HepG2 (cell line): ENCODE measurements around the gene ST3GAL2. TPM values are rescaled to one million over a fixed set of nuclear protein-coding genes. Genes with fewer than 3 reads are reported as not detected.

ENCODE experiments used
- AHR ChIP-seq: IDR thresholded peaks from 2 replicates; pipeline ENCODE4 v1.6.1; 2018; ENCODE audit warnings: missing genetic modification reagents, missing compliant biosample characterization
- CHD2 ChIP-seq: IDR thresholded peaks from 2 replicates; pipeline ENCODE4 v1.6.1; 2011; ENCODE audit warnings: low read depth, low read length, improper control_type of control experiment
- GATAD2A ChIP-seq: IDR thresholded peaks from 2 replicates; pipeline ENCODE4 v1.6.1; 2016
- HMG20A ChIP-seq: IDR thresholded peaks from 2 replicates; pipeline ENCODE4 v1.6.1; 2016; ENCODE audit warnings: borderline replicate concordance
- HNRNPLL ChIP-seq: fragments of 200-400 bp; formaldehyde crosslinking; IDR thresholded peaks from 2 replicates; pipeline ENCODE4 v1.6.1; 2017; ENCODE audit warnings: mild to moderate bottlenecking, low read depth, low read length; ENCODE audit not compliant: poor library complexity, severe bottlenecking
- IKZF1 ChIP-seq: fragments of 450-650 bp; IDR thresholded peaks from 2 replicates; pipeline ENCODE4 v1.7.1; 2016
- KDM5B ChIP-seq: sonication (generic); formaldehyde crosslinking; IDR thresholded peaks from 2 replicates; pipeline ENCODE4 v1.4.0; 2020; ENCODE audit warnings: missing genetic modification reagents, mild to moderate bottlenecking, borderline replicate concordance
- MIXL1 ChIP-seq: IDR thresholded peaks from 2 replicates; pipeline ENCODE4 v1.6.1; 2016
- MTA1 ChIP-seq: sonication (generic); formaldehyde crosslinking; IDR thresholded peaks from 2 replicates; pipeline ENCODE4 v1.4.0; 2020; ENCODE audit warnings: missing genetic modification reagents, mild to moderate bottlenecking, borderline replicate concordance
- MTA3 ChIP-seq: sonication (generic); formaldehyde crosslinking; IDR thresholded peaks from 2 replicates; pipeline ENCODE4 v1.4.0; 2020; ENCODE audit warnings: missing genetic modification reagents
- NCOA1 ChIP-seq: sonication (generic); formaldehyde crosslinking; IDR thresholded peaks from 2 replicates; pipeline ENCODE4 v1.9.0; 2021; ENCODE audit warnings: missing genetic modification reagents
- PAF1 ChIP-seq: IDR thresholded peaks from 2 replicates; pipeline ENCODE4 v1.6.1; 2016; ENCODE audit warnings: missing genetic modification reagents, missing compliant biosample characterization
- ZBTB3 ChIP-seq: sonication (generic); formaldehyde crosslinking; IDR thresholded peaks from 2 replicates; pipeline ENCODE4 v1.4.0; 2020; ENCODE audit warnings: low read depth, mild to moderate bottlenecking, moderate library complexity, missing genetic modification reagents, borderline replicate concordance
- ZBTB7B ChIP-seq: sonication (generic); formaldehyde crosslinking; IDR thresholded peaks from 2 replicates; pipeline ENCODE4 v1.4.0; 2020; ENCODE audit warnings: missing genetic modification reagents
- ZC3H4 ChIP-seq: sonication (generic); formaldehyde crosslinking; IDR thresholded peaks from 2 replicates; pipeline ENCODE4 v1.4.0; 2020; ENCODE audit warnings: missing genetic modification reagents, borderline replicate concordance
- ZMYM4 ChIP-seq: sonication (generic); formaldehyde crosslinking; IDR thresholded peaks from 2 replicates; pipeline ENCODE4 v1.8.1; 2023; ENCODE audit warnings: mild to moderate bottlenecking, missing genetic modification reagents
- ZNF12 ChIP-seq: sonication (generic); formaldehyde crosslinking; IDR thresholded peaks from 2 replicates; pipeline ENCODE4 v1.5.0; 2020; ENCODE audit warnings: missing genetic modification reagents
- ZNF235 ChIP-seq: sonication (generic); formaldehyde crosslinking; IDR thresholded peaks from 2 replicates; pipeline ENCODE4 v1.8.1; 2023; ENCODE audit warnings: mild to moderate bottlenecking, missing genetic modification reagents, borderline replicate concordance
- ZNF256 ChIP-seq: sonication (generic); formaldehyde crosslinking; conservative IDR thresholded peaks from 2 replicates; pipeline ENCODE4 v1.4.0; 2020; ENCODE audit warnings: missing genetic modification reagents
- ZNF329 ChIP-seq: sonication (generic); formaldehyde crosslinking; IDR thresholded peaks from 2 replicates; pipeline ENCODE4 v1.9.0; 2021; ENCODE audit warnings: low read depth, mild to moderate bottlenecking, missing genetic modification reagents
- ZNF550 ChIP-seq: sonication (generic); formaldehyde crosslinking; IDR thresholded peaks from 2 replicates; pipeline ENCODE4 v1.4.0; 2020; ENCODE audit warnings: mild to moderate bottlenecking, missing genetic modification reagents, borderline replicate concordance
- ZNF567 ChIP-seq: sonication (generic); formaldehyde crosslinking; IDR thresholded peaks from 2 replicates; pipeline ENCODE4 v1.8.1; 2023; ENCODE audit warnings: mild to moderate bottlenecking, missing genetic modification reagents, borderline replicate concordance
- ZNF782 ChIP-seq: sonication (generic); formaldehyde crosslinking; IDR thresholded peaks from 2 replicates; pipeline ENCODE4 v1.4.0; 2020; ENCODE audit warnings: missing genetic modification reagents, mild to moderate bottlenecking, borderline replicate concordance
- ZSCAN22 ChIP-seq: sonication (generic); formaldehyde crosslinking; IDR thresholded peaks from 2 replicates; pipeline ENCODE4 v1.4.0; 2020; ENCODE audit warnings: mild to moderate bottlenecking, missing genetic modification reagents
- polyA plus RNA-seq, 8 experiments: library from polyadenylated mRNA; depleted of rRNA in 3 of 8; stranded (reverse) in 7 of 8; unstranded in 1 of 8; fragments of >200 nt; fragmentation: Illumina TruSeq in 4 of 8; extraction: Trizol in 4 of 8; gene quantifications; 2 replicates each; pipeline versions ENCODE4 v1.2.1 to v1.2.3, GENCODE V29; 2011 to 2016; ENCODE audit warnings: low read depth in 4 of 8, missing spikeins in 1 of 8, mixed read lengths in 1 of 8; ENCODE audit not compliant: insufficient read depth in 1 of 8
- total RNA-seq, 5 experiments: library from RNA; depleted of rRNA; stranded (reverse); fragments of >200 nt; fragmentation: Illumina TruSeq; extraction: Trizol; gene quantifications; 2 replicates each; pipeline ENCODE4 v1.2.3, GENCODE V29; 2016; ENCODE audit warnings: low read depth in 1 of 5
- TF ChIP-seq, protein P1 (sequence below): sonication (generic); formaldehyde crosslinking; conservative IDR thresholded peaks from 2 replicates; pipeline ENCODE4 v1.4.0; 2020; ENCODE audit warnings: missing genetic modification reagents
- TF ChIP-seq, protein P2 (sequence below): sonication (generic); formaldehyde crosslinking; IDR thresholded peaks from 2 replicates; pipeline ENCODE4 v1.5.0; 2020; ENCODE audit warnings: missing genetic modification reagents
- TF ChIP-seq, protein P3 (sequence below): sonication (generic); formaldehyde crosslinking; IDR thresholded peaks from 2 replicates; pipeline ENCODE4 v1.5.0; 2020; ENCODE audit warnings: missing genetic modification reagents
- TF ChIP-seq, protein P4 (sequence below): sonication (generic); formaldehyde crosslinking; IDR thresholded peaks from 2 replicates; pipeline ENCODE4 v1.4.0; 2020; ENCODE audit warnings: mild to moderate bottlenecking, missing genetic modification reagents

ST3GAL2 gene
- total and polyA plus RNA-seq, 2 of the 13 experiments (the other 11 are each of a cell fraction or from before 2014, with no cell fraction given) = 16.3 to 24.9 TPM

DNA sequence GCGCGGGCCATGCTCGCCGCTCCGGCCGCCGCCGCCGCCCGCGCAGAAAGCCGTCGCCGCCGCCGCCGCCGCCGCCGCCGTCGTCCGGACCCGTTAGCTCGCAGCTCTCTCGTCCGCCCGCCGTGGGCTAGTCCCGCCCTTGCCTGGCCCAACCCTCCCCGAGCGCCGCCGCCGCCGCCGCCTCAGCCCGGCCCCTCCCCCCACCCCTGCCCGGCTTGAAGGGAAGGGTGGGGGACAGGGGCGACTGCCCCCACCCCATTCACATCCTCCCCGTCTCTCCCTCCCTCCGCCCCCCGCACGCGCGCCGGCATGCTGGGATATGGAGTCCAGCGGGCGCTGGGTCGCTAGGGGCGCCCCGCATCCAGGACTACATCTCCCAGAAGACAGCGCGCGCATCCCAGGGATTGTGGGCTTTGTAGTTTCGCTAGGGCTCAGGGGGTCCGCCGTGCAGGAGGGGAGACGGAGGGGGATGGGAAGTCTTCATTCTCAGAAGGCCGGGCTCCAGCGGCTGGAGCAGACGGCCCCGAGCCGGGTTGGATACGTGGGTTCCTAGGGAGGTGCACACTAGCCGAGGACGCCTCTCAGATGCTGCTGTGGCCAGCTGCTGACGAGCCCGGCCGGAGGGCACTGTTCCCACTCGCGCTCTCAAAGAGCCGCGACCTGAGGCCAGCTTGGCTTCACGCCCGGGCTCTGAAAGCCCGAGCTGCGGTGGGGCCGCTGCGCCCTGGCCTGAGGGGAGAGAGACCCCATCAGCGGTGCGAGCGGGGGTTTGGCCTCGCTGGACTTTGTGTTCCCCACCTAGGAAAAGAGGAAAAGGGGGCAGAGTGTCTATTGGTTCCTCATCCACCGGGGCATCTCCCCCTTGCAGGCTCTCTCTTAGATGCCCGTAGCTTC is at the start of gene ST3GAL2 (continued):
- TF ChIP-seq, protein P1, sequence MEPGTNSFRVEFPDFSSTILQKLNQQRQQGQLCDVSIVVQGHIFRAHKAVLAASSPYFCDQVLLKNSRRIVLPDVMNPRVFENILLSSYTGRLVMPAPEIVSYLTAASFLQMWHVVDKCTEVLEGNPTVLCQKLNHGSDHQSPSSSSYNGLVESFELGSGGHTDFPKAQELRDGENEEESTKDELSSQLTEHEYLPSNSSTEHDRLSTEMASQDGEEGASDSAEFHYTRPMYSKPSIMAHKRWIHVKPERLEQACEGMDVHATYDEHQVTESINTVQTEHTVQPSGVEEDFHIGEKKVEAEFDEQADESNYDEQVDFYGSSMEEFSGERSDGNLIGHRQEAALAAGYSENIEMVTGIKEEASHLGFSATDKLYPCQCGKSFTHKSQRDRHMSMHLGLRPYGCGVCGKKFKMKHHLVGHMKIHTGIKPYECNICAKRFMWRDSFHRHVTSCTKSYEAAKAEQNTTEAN = peak; percentile 37; the same call in 1 of the 2 replicates
- TF ChIP-seq ZNF12 (no peak; the same call in 1 of the 2 replicates), ZNF256 (CRISPR knock-in tag) (no peak), ZC3H4 (CRISPR knock-in tag) (no peak; the same call in 1 of the 2 replicates), MIXL1 (CRISPR knock-in tag) (peak; percentile 74), ZNF329 (no peak), KDM5B (peak; percentile 38; the same call in 1 of the 2 replicates), ZBTB3 (CRISPR knock-in tag) (no peak), ZSCAN22 (CRISPR knock-in tag) (no peak), AHR (CRISPR knock-in tag) (no peak; the same call in 1 of the 2 replicates), HNRNPLL (peak; percentile 63), ZBTB7B (CRISPR knock-in tag) (no peak), GATAD2A (peak; percentile 61), MTA1 (CRISPR knock-in tag) (peak; percentile 76; the same call in 1 of the 2 replicates), NCOA1 (CRISPR knock-in tag) (peak; percentile 94), PAF1 (CRISPR knock-in tag) (no peak), IKZF1 (no peak), ZNF550 (no peak), MTA3 (no peak), ZNF567 (CRISPR knock-in tag) (no peak), HMG20A (no peak), CHD2 (peak; percentile 73; the same call in 1 of the 2 replicates), ZNF235 (peak; percentile 89), ZMYM4 (no peak; the same call in 1 of the 2 replicates), ZNF782 (peak; percentile 80; the same call in 1 of the 2 replicates)
- TF ChIP-seq, protein P2, sequence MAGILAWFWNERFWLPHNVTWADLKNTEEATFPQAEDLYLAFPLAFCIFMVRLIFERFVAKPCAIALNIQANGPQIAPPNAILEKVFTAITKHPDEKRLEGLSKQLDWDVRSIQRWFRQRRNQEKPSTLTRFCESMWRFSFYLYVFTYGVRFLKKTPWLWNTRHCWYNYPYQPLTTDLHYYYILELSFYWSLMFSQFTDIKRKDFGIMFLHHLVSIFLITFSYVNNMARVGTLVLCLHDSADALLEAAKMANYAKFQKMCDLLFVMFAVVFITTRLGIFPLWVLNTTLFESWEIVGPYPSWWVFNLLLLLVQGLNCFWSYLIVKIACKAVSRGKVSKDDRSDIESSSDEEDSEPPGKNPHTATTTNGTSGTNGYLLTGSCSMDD (CRISPR knock-in tag) = no peak
- TF ChIP-seq, protein P3, sequence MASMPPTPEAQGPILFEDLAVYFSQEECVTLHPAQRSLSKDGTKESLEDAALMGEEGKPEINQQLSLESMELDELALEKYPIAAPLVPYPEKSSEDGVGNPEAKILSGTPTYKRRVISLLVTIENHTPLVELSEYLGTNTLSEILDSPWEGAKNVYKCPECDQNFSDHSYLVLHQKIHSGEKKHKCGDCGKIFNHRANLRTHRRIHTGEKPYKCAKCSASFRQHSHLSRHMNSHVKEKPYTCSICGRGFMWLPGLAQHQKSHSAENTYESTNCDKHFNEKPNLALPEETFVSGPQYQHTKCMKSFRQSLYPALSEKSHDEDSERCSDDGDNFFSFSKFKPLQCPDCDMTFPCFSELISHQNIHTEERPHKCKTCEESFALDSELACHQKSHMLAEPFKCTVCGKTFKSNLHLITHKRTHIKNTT = peak; percentile 99
- TF ChIP-seq, protein P4, sequence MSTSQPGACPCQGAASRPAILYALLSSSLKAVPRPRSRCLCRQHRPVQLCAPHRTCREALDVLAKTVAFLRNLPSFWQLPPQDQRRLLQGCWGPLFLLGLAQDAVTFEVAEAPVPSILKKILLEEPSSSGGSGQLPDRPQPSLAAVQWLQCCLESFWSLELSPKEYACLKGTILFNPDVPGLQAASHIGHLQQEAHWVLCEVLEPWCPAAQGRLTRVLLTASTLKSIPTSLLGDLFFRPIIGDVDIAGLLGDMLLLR (CRISPR knock-in tag) = no peak; the same call in 1 of the 2 replicates
